GM12872 (cell line): ENCODE data around the gene C6orf15.

Experiments used
- TF ChIP-seq, protein P1 (sequence below): IDR thresholded peaks from 3 replicates; pipeline ENCODE4 v1.5.1; 2011; ENCODE audit warnings: low read depth, mild to moderate bottlenecking, low read length, moderate library complexity; ENCODE audit not compliant: insufficient read depth

C6orf15 gene

DNA sequence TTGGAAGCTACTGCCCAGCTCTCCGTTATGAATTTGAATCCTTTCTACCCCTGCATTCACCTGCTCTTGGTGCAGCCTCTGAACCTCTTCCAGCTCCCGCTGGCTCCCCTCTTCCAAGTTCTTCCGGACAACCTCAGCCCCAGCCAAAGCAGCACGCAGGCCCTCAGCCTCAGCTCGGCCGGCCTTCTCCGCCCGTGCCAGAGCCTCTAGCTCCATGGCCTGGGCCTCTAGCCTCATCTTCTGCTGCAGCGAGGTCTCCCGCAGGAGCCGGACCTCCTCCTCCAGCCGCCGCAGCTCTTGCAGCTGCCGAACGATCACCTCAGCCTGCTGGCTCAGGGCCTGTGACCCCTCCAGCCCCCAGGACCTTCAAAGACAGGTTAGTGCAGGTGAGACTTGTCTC lies 42.1 kb upstream of the C6orf15 start:
- TF ChIP-seq, protein P1, sequence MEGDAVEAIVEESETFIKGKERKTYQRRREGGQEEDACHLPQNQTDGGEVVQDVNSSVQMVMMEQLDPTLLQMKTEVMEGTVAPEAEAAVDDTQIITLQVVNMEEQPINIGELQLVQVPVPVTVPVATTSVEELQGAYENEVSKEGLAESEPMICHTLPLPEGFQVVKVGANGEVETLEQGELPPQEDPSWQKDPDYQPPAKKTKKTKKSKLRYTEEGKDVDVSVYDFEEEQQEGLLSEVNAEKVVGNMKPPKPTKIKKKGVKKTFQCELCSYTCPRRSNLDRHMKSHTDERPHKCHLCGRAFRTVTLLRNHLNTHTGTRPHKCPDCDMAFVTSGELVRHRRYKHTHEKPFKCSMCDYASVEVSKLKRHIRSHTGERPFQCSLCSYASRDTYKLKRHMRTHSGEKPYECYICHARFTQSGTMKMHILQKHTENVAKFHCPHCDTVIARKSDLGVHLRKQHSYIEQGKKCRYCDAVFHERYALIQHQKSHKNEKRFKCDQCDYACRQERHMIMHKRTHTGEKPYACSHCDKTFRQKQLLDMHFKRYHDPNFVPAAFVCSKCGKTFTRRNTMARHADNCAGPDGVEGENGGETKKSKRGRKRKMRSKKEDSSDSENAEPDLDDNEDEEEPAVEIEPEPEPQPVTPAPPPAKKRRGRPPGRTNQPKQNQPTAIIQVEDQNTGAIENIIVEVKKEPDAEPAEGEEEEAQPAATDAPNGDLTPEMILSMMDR, result no peak

DNA sequence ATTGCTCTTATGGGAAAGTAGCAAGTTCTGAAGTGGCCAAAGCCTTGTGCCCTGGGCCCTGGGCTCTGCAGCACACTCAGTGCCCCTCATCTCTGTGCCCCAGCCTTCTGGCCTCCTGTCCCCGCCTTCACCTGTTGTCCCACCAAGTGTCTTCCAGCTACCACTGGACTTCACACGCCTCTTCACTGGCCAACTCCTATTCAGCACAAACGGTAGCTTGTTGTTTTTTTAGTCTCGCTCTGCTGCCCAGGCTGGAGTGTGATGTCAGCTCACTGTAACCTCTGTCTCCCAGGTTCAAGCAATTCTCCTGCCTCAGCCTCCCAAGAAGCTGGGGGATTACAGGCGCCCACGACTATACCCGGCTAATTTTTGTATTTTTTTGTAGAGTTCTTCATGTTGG lies 40.4 kb upstream of the C6orf15 start:
- TF ChIP-seq, protein P1, result no peak

DNA sequence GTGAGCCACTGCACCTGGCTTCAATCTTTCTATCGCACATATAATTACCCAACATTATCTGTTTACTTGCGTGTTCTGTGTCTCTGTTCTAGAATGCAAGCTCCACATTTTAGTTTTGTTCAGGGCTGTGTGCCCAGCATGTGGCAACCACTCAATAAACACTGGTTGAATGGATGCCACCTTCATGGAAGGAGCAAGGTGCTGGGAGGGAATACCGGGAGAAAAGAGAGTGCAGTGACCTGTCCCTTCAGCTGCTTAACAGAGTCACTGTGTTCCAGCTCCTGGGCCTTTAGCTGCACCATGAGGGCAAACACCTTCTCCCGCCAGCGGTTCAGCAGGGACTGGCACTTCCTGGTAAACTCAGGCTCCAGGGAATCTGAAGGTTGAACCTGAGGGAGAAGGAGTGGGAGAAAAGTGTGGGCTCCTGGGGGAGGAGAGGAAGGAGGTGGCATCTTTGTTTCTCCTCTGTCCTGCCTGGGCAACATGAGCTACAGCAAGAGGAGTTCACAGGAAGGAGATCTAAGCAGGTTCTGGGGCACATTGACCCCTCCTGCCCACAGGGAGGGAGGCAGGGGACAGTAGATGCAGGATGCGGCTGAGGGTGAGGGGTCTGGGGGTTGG lies 37.6 kb upstream of the C6orf15 start:
- TF ChIP-seq, protein P1, result no peak

DNA sequence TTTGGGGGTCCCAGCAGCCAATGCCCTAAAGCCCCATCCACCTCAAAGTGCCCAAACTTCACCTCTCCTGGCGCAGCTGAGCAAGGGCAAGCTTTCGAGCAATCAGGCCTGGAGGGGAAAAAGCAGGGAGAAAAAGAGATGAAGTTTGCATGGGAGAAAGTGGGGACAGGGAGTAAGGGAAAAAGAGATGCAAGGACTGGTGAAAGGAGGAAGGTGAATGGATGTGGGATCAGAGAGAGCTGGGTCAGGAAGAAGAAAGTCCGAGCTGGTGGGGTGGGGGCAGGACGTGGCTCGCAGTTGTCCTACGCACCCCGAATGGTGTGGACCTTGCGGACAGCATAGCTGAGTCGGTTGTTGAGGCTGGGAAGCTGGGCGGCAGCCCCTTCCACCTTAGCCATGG lies 33.0 kb upstream of the C6orf15 start:
- TF ChIP-seq, protein P1, result no peak

DNA sequence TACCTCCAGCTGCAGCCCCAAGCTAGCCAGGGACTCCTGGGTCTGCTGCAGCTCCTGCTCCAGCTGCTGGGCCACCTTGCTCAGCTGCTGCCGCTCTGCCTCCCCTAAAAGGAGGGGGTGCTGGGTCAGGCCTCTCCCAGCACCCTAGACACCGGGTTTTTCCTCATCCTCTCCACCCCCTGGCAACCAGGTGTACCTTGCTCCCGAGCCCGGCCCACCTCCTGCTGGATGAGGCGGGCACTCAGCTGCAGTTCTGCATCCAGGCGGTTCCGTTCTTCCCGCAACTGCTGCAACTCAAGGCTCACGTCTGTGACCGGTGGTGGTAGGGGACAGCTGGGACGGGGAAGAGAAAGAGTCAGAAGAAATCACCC lies 32.6 kb upstream of the C6orf15 start:
- TF ChIP-seq, protein P1, result no peak

DNA sequence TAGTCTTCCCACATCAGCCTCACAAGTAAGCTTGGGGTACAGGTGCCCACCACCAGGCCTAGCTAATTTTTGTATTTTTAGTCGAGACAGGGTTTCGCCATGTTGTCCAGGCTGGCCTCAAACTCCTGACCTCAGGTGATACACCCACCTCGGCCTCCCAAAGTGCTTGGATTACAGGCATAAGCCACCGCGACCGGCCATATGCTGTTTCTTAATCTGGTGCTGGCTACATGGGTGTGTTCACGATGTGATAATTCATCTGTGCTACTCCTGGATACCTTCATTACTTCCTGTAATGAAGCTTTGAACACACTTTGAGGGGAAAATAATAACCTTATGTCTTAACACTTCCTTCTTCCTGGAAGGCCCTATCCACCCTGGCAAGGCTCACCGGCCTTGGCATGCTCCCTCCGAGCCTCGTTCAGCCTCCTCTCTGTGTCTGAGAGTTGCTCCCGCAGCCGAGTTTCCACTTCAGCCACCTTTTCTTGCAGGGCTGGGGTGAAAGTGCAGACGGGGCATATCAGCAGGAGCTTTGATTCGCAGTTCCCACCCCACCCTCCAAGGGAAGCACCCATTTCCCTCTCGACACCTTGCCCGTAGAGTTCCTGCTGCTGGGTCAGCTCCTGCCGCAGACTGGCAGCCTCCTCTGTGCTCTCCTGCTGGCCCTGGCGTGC lies 32.1 kb upstream of the C6orf15 start:
- TF ChIP-seq, protein P1, result no peak

DNA sequence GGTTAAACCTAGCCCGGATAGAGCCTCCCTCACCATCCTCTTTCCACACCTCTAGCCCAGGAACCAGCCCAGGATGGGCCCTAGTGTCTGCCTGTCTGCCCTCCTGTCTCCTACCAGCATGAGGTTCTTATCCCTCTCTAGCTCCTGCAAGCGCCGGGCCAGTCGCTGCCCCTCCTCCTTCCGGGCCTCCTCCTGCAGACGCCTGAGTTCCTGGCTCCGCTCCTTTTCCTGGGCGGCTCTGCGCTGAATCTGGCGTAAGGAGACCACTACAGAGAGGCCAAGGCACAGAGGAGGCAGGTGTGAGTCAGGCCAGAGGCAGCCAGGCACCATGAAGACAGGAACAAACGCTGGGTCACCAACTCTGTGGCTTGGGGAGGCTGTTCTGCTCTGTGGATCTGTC lies 30.8 kb upstream of the C6orf15 start:
- TF ChIP-seq, protein P1, result no peak

DNA sequence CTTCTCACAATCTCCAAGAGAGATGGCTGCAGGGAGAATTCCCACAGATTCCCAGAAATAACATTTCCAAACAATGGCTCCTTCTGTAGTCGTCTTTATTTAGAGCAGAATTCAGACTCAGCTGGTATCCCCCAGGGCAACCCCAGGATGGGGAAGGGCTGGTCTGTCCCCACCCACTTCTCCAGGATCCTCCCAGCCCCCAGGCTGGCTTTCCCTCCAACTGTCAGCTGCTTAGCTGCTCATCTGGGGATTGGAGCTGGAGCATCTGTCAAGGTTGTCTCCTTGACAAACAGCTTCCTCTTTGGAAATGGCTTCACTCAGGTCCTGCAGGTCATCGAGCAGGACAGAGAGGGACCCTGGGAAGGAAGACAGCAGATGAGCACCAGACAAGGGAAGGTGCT lies 30.0 kb upstream of the C6orf15 start:
- TF ChIP-seq, protein P1, result no peak
